Activated naive CD8-positive, alpha-beta T cell treated with anti-CD3 and anti-CD28 coated beads, Interleukin-2, amount 10 ng/mL, durations not matched to agents 7 days and 5 days (primary cell): Measurements from ENCODE around the gene MACROD2. TPM values are rescaled to one million over a fixed set of nuclear protein-coding genes. Genes with fewer than 3 reads are reported as not detected.

Source experiments
- ATAC-seq: fragments of 150-1000 bp; cut with Tn5 transposase; one replicate; pipeline ENCODE4 v1.10.0; 2021; ENCODE audit warnings: low read depth, moderate library complexity
- POLR2A ChIA-PET: fragments of 350-600 bp; sonication (Branson Sonifier 250); formaldehyde crosslinking; loops from one replicate; lab custom pipeline; 2021; ENCODE audit warnings: antibody characterized with exemption; lab: Charles Lee
- DNase-seq: peaks from one replicate; pipeline ENCODE4 v3.0.0; 2021
- H3K27ac Mint-ChIP-seq: one replicate; pipeline ENCODE4 v1.8.0; 2022; ENCODE audit warnings: mild to moderate bottlenecking, mixed read lengths
- H3K27me3 Mint-ChIP-seq: one replicate; pipeline ENCODE4 v1.8.0; 2022; ENCODE audit warnings: mild to moderate bottlenecking, moderate library complexity, mixed read lengths
- H3K36me3 Mint-ChIP-seq: one replicate; pipeline ENCODE4 v1.8.0; 2021; ENCODE audit warnings: mild to moderate bottlenecking, mixed read lengths
- H3K4me1 Mint-ChIP-seq: one replicate; pipeline ENCODE4 v1.8.0; 2021; ENCODE audit warnings: mixed read lengths
- H3K4me3 Mint-ChIP-seq: one replicate; pipeline ENCODE4 v1.8.0; 2022; ENCODE audit warnings: mild to moderate bottlenecking, moderate library complexity, mixed read lengths
- H3K9me3 Mint-ChIP-seq: one replicate; pipeline ENCODE4 v1.8.0; 2021; ENCODE audit warnings: mixed read lengths
- total RNA-seq, 2 experiments: library from RNA; stranded (reverse); gene quantifications; one replicate each; pipeline ENCODE4 v1.2.3, GENCODE V29; 2021

MACROD2 gene
- total RNA-seq, 2 experiments from 2014 or later = not detected

- POLR2A ChIA-PET = no interaction called here
- Mint-ChIP-seq H3K4me3 (no peak overlapping the region), H3K4me1 (no peaks in the 10 kb centered on the region)
Observed at GRCh38 chr20:14355791-14356190, 360.5 kb downstream of the MACROD2 start.

GRCh38 chr20:14360416-14360815 lies 365.1 kb downstream of the MACROD2 start:
- H3K4me1 Mint-ChIP-seq = no peaks in the 10 kb centered on the region

More at GRCh38 chr20:14355791-14356190, 360.5 kb downstream of the MACROD2 start:
- Mint-ChIP-seq H3K9me3 (peaks cover 6% of the 10 kb centered on the region), H3K27me3 (no peaks in the 10 kb centered on the region), H3K36me3 (no peaks in the 10 kb centered on the region), H3K27ac (no peak overlapping the region)
- DNase-seq = no peak
- no peak for ATAC-seq

GRCh38 chr20:14361509-14362345 lies 366.4 kb downstream of the MACROD2 start:
- Mint-ChIP-seq H3K27ac (no peak overlapping the region), H3K36me3 (no peaks in the 10 kb centered on the region), H3K27me3 (no peaks in the 10 kb centered on the region), H3K4me3 (no peak overlapping the region), H3K9me3 (peaks cover 4% of the 10 kb centered on the region), H3K4me1 (no peaks in the 10 kb centered on the region)
- ATAC-seq (no peak), DNase-seq (no peak)
- POLR2A ChIA-PET = no interaction called here

More at GRCh38 chr20:14360416-14360815, 365.1 kb downstream of the MACROD2 start:
- DNase-seq (no peak), ATAC-seq (no peak)
- Mint-ChIP-seq H3K27me3 (no peaks in the 10 kb centered on the region), H3K9me3 (peaks cover 4% of the 10 kb centered on the region), H3K4me3 (no peak overlapping the region), H3K27ac (no peak overlapping the region), H3K36me3 (no peaks in the 10 kb centered on the region)
- POLR2A ChIA-PET = no interaction called here

GRCh38 chr20:14374196-14374595 lies 378.9 kb downstream of the MACROD2 start:
- POLR2A ChIA-PET = no interaction called here
- Mint-ChIP-seq H3K4me1 (no peaks in the 10 kb centered on the region), H3K27ac (no peak overlapping the region), H3K27me3 (no peaks in the 10 kb centered on the region), H3K9me3 (no peaks in the 10 kb centered on the region), H3K36me3 (no peaks in the 10 kb centered on the region), H3K4me3 (no peak overlapping the region)
- no peak for ATAC-seq
- no peak for DNase-seq

- H3K4me3 Mint-ChIP-seq = no peak overlapping the region
- no peaks in the 10 kb centered on the region for H3K4me1 Mint-ChIP-seq
- no peaks in the 10 kb centered on the region for H3K27me3 Mint-ChIP-seq
- no peaks in the 10 kb centered on the region for H3K36me3 Mint-ChIP-seq
- POLR2A ChIA-PET = no interaction called here
- peaks cover 1% of the 10 kb centered on the region for H3K9me3 Mint-ChIP-seq
- DNase-seq (no peak), ATAC-seq (no peak)
- no peak overlapping the region for H3K27ac Mint-ChIP-seq
Observed at GRCh38 chr20:14375416-14375985, 380.2 kb downstream of the MACROD2 start.

- H3K36me3 Mint-ChIP-seq = no peaks in the 10 kb centered on the region
- no peak overlapping the region for H3K4me3 Mint-ChIP-seq
- peaks cover 3% of the 10 kb centered on the region for H3K9me3 Mint-ChIP-seq
- no peaks in the 10 kb centered on the region for H3K27me3 Mint-ChIP-seq
- POLR2A ChIA-PET = no interaction called here
- DNase-seq (no peak), ATAC-seq (no peak)
- H3K27ac Mint-ChIP-seq = no peak overlapping the region
- no peaks in the 10 kb centered on the region for H3K4me1 Mint-ChIP-seq
Observed at GRCh38 chr20:14378326-14378725, 383.0 kb downstream of the MACROD2 start.

- POLR2A ChIA-PET = no interaction called here
- Mint-ChIP-seq H3K27me3 (no peaks in the 10 kb centered on the region), H3K36me3 (no peaks in the 10 kb centered on the region), H3K4me1 (no peaks in the 10 kb centered on the region), H3K27ac (no peak overlapping the region), H3K4me3 (no peak overlapping the region), H3K9me3 (peaks cover 4% of the 10 kb centered on the region)
- ATAC-seq (no peak), DNase-seq (no peak)
Observed at GRCh38 chr20:14383335-14383734, 388.0 kb downstream of the MACROD2 start.

- H3K27me3 Mint-ChIP-seq = no peaks in the 10 kb centered on the region
- H3K4me3 Mint-ChIP-seq = no peak overlapping the region
- POLR2A ChIA-PET = no interaction called here
- peaks cover 5% of the 10 kb centered on the region for H3K9me3 Mint-ChIP-seq
- no peak overlapping the region for H3K27ac Mint-ChIP-seq
- no peak for ATAC-seq
- no peak for DNase-seq
- no peaks in the 10 kb centered on the region for H3K4me1 Mint-ChIP-seq
- H3K36me3 Mint-ChIP-seq = no peaks in the 10 kb centered on the region
Observed at GRCh38 chr20:14384416-14385175, 389.3 kb downstream of the MACROD2 start.

GRCh38 chr20:14385176-14385740 lies 389.9 kb downstream of the MACROD2 start:
- Mint-ChIP-seq H3K36me3 (no peaks in the 10 kb centered on the region), H3K4me1 (no peaks in the 10 kb centered on the region), H3K27me3 (no peaks in the 10 kb centered on the region), H3K4me3 (no peak overlapping the region), H3K9me3 (peaks cover 5% of the 10 kb centered on the region), H3K27ac (no peak overlapping the region)
- ATAC-seq (no peak), DNase-seq (no peak)
- POLR2A ChIA-PET = no interaction called here

- no peak overlapping the region for H3K27ac Mint-ChIP-seq
- POLR2A ChIA-PET = no interaction called here
- no peaks in the 10 kb centered on the region for H3K27me3 Mint-ChIP-seq
- peaks cover 3% of the 10 kb centered on the region for H3K9me3 Mint-ChIP-seq
- H3K4me3 Mint-ChIP-seq = no peak overlapping the region
- no peak for DNase-seq
- no peaks in the 10 kb centered on the region for H3K4me1 Mint-ChIP-seq
- H3K36me3 Mint-ChIP-seq = no peaks in the 10 kb centered on the region
- ATAC-seq = no peak
Observed at GRCh38 chr20:14386726-14387125, 391.4 kb downstream of the MACROD2 start.

- Mint-ChIP-seq H3K36me3 (no peaks in the 10 kb centered on the region), H3K9me3 (peaks cover 5% of the 10 kb centered on the region), H3K27me3 (no peaks in the 10 kb centered on the region), H3K27ac (no peak overlapping the region), H3K4me1 (no peaks in the 10 kb centered on the region), H3K4me3 (no peak overlapping the region)
- no peak for DNase-seq
- ATAC-seq = no peak
- POLR2A ChIA-PET = no interaction called here
Observed at GRCh38 chr20:14401479-14402138, 406.3 kb downstream of the MACROD2 start.

GRCh38 chr20:14404515-14404914 lies 409.2 kb downstream of the MACROD2 start:
- ATAC-seq = no peak
- POLR2A ChIA-PET = no interaction called here
- Mint-ChIP-seq H3K4me1 (no peaks in the 10 kb centered on the region), H3K27me3 (no peaks in the 10 kb centered on the region), H3K4me3 (no peak overlapping the region), H3K9me3 (peaks cover 3% of the 10 kb centered on the region), H3K36me3 (no peaks in the 10 kb centered on the region), H3K27ac (no peak overlapping the region)
- DNase-seq = no peak

- Mint-ChIP-seq H3K9me3 (peaks cover 2% of the 10 kb centered on the region), H3K36me3 (no peaks in the 10 kb centered on the region), H3K4me3 (no peak overlapping the region), H3K27ac (no peak overlapping the region), H3K4me1 (no peaks in the 10 kb centered on the region), H3K27me3 (no peaks in the 10 kb centered on the region)
- ATAC-seq (no peak), DNase-seq (no peak)
- POLR2A ChIA-PET = no interaction called here
Observed at GRCh38 chr20:14406495-14406894, 411.2 kb downstream of the MACROD2 start.
